Natural killer cell (primary cell): ENCODE results near the gene POFUT2. TPM values are rescaled to one million over a fixed set of nuclear protein-coding genes. Genes with fewer than 3 reads are reported as not detected.
A peak's percentile ranks its signal among the peaks of the same experiment; 100 is the strongest.

ENCODE experiments used
- ATAC-seq, 3 donors: fragments of 150-1000 bp in 2 of 3; fragments of 200-7000 bp in 1 of 3; cut with Tn5 transposase; 1 replicate in 1 of 3; 2 replicates in 2 of 3; pipeline ENCODE4 v1.10.0; 2021; ENCODE audit warnings: mild to moderate bottlenecking in 2 of 3, moderate library complexity in 2 of 3
- DNase-seq, 2 donors: peaks; one replicate each; pipeline versions ENCODE4 v3.0.0 to v3.0.0-alpha.2; 2013 to 2021; ENCODE audit warnings: mixed read lengths in 1 of 2
- H3K27ac ChIP-seq: one replicate; pipeline ENCODE4 v1.5.1; 2013; ENCODE audit warnings: mild to moderate bottlenecking, low read length
- H3K27me3 ChIP-seq: one replicate; pipeline ENCODE4 v1.6.1; 2013; ENCODE audit warnings: low read length; ENCODE audit not compliant: control insufficient read depth, insufficient read depth
- H3K36me3 ChIP-seq: one replicate; pipeline ENCODE4 v1.6.1; 2013; ENCODE audit warnings: low read length; ENCODE audit not compliant: control insufficient read depth, insufficient read depth
- H3K4me1 ChIP-seq: one replicate; pipeline ENCODE4 v1.6.1; 2013; ENCODE audit warnings: low read length; ENCODE audit not compliant: control insufficient read depth, insufficient read depth
- H3K4me3 ChIP-seq: one replicate; pipeline ENCODE4 v1.5.1; 2013; ENCODE audit warnings: low read length
- H3K9me3 ChIP-seq: one replicate; pipeline ENCODE4 v1.6.1; 2013; ENCODE audit warnings: low read length; ENCODE audit not compliant: control insufficient read depth, insufficient read depth
- H3K27ac Mint-ChIP-seq, 2 donors: one replicate each; pipeline ENCODE4 v1.8.0; 2022; ENCODE audit warnings: mild to moderate bottlenecking in 2 of 2, mixed read lengths in 2 of 2, moderate library complexity in 1 of 2
- H3K27me3 Mint-ChIP-seq, 2 donors: one replicate each; pipeline ENCODE4 v1.8.0; 2022; ENCODE audit warnings: low read depth in 2 of 2, mixed read lengths in 2 of 2
- H3K36me3 Mint-ChIP-seq: one replicate; pipeline ENCODE4 v1.8.0; 2022; ENCODE audit warnings: mixed read lengths
- H3K4me1 Mint-ChIP-seq, 2 donors: one replicate each; pipeline ENCODE4 v1.8.0; 2022; ENCODE audit warnings: mixed read lengths in 2 of 2
- H3K4me3 Mint-ChIP-seq: one replicate; pipeline ENCODE4 v1.8.0; 2022; ENCODE audit warnings: mild to moderate bottlenecking, moderate library complexity, mixed read lengths
- H3K9me3 Mint-ChIP-seq, 2 donors: one replicate each; pipeline ENCODE4 v1.8.0; 2022; ENCODE audit warnings: mixed read lengths in 2 of 2
- CTCF ChIP-seq: fragments of 200-600 bp; IDR thresholded peaks from one replicate; pipeline ENCODE4 v1.8.0; 2022; ENCODE audit warnings: antibody characterized with exemption
- WGBS: methylation state at CpG from one replicate; pipeline ENCODE4 v1.1.7; 2013; ENCODE audit warnings: missing lambda C conversion rate; ENCODE audit not compliant: insufficient coverage; 5-methylcytosine and 5-hydroxymethylcytosine counted together
- intact Hi-C: fragments of 100-400 bp; cut with micrococcal nuclease; formaldehyde crosslinking; loops from one replicate; pipeline ENCODE4 v1.14.2; 2022
- total RNA-seq, 4 donors: library from RNA; stranded (reverse); fragments of 120-200 nt in 1 of 4; gene quantifications; one replicate each; pipeline versions ENCODE4 v1.2.3 to v1.2.4, GENCODE V29; 2013 to 2022

Gene POFUT2
- total RNA-seq, 3 donors from 2014 or later (not counting 1 experiment from before 2014, with no cell fraction given): 41.4 to 46.0 (median 43.3) TPM

GRCh38 chr21:45297329-45297728, 9.6 kb upstream of the POFUT2 start:
- WGBS: 85% methylated on average over 9 of the region's 9 CpGs
- DNase-seq: no peak
- no peak overlapping the region for H3K27ac ChIP-seq

GRCh38 chr21:45296638-45297037, 8.9 kb upstream of the POFUT2 start:
- Mint-ChIP-seq H3K36me3 (no peaks in the 10 kb centered on the region), H3K9me3 (no peaks in the 10 kb centered on the region), H3K4me3 (peak overlapping the region; percentile 17), H3K27me3 (peaks cover 21 to 23% of the 10 kb centered on the region in 2 donors), H3K4me1 (peaks cover 11 to 12% of the 10 kb centered on the region in 2 donors), H3K27ac (no peak overlapping the region)
- H3K4me1 ChIP-seq: peaks cover 21% of the 10 kb centered on the region
- ATAC-seq (no peak), DNase-seq (no peak)
- H3K36me3 ChIP-seq: no peaks in the 10 kb centered on the region
- H3K27me3 ChIP-seq: no peaks in the 10 kb centered on the region
- WGBS: over 99% methylated on average over 6 of the region's 7 CpGs
- TF ChIP-seq CTCF: no peak
- H3K9me3 ChIP-seq: no peaks in the 10 kb centered on the region
- no peak overlapping the region for H3K4me3 ChIP-seq
- intact Hi-C loops: loop anchor here (10.0 kb wide), 1 partner anchor 298 kb away; no protein-coding TSS in a partner anchor
- H3K27ac ChIP-seq: no peak overlapping the region

More at GRCh38 chr21:45297329-45297728, 9.6 kb upstream of the POFUT2 start:
- Histone ChIP-seq H3K9me3 (no peaks in the 10 kb centered on the region), H3K4me1 (peaks cover 18% of the 10 kb centered on the region), H3K36me3 (no peaks in the 10 kb centered on the region), H3K27me3 (no peaks in the 10 kb centered on the region), H3K4me3 (no peak overlapping the region)
- intact Hi-C loops: loop anchor here (10.0 kb wide), 1 partner anchor 297 kb away; no protein-coding TSS in a partner anchor
- Mint-ChIP-seq H3K27me3 (peaks cover 21 to 23% of the 10 kb centered on the region in 2 donors), H3K27ac (no peak overlapping the region), H3K9me3 (no peaks in the 10 kb centered on the region), H3K36me3 (no peaks in the 10 kb centered on the region), H3K4me3 (no peak overlapping the region), H3K4me1 (peaks cover 10% of the 10 kb centered on the region in 2 donors)
- no peak for ATAC-seq
- TF ChIP-seq CTCF: no peak

- Mint-ChIP-seq H3K27me3 (peaks cover 21 to 23% of the 10 kb centered on the region in 2 donors), H3K9me3 (no peaks in the 10 kb centered on the region), H3K36me3 (no peaks in the 10 kb centered on the region), H3K27ac (no peak overlapping the region), H3K4me1 (peaks cover 11 to 12% of the 10 kb centered on the region in 2 donors), H3K4me3 (no peak overlapping the region)
- TF ChIP-seq CTCF: no peak
- WGBS: 84% methylated on average over 27 of the region's 27 CpGs
- intact Hi-C loops: loop anchor here (10.0 kb wide), 1 partner anchor 299 kb away; no protein-coding TSS in a partner anchor
- no peak overlapping the region for H3K4me3 ChIP-seq
- H3K27ac ChIP-seq: no peak overlapping the region
- H3K9me3 ChIP-seq: no peaks in the 10 kb centered on the region
- H3K27me3 ChIP-seq: no peaks in the 10 kb centered on the region
- peaks cover 21% of the 10 kb centered on the region for H3K4me1 ChIP-seq
- DNase-seq: no peak
- no peaks in the 10 kb centered on the region for H3K36me3 ChIP-seq
- no peak for ATAC-seq
Observed at GRCh38 chr21:45295576-45296365, 8.1 kb upstream of the POFUT2 start.
